Hair follicle dermal papilla cell (primary cell): ENCODE data around the gene CLIC2. TPM values are rescaled to one million over a fixed set of nuclear protein-coding genes. Genes with fewer than 3 reads are reported as not detected.

Experiments
- small RNA-seq: library from RNA; depleted of rRNA; stranded (forward); fragments of <200 nt; gene quantifications from one replicate; pipeline ENCODE3, GENCODE V24; 2012
- total RNA-seq: library from RNA; depleted of rRNA; stranded (reverse); fragments of >200 nt; gene quantifications from 2 replicates; pipeline ENCODE4 v1.2.3, GENCODE V29; 2012

Gene CLIC2
- total RNA-seq = 5.1 and 7.8 TPM in 2 replicates

DNA sequence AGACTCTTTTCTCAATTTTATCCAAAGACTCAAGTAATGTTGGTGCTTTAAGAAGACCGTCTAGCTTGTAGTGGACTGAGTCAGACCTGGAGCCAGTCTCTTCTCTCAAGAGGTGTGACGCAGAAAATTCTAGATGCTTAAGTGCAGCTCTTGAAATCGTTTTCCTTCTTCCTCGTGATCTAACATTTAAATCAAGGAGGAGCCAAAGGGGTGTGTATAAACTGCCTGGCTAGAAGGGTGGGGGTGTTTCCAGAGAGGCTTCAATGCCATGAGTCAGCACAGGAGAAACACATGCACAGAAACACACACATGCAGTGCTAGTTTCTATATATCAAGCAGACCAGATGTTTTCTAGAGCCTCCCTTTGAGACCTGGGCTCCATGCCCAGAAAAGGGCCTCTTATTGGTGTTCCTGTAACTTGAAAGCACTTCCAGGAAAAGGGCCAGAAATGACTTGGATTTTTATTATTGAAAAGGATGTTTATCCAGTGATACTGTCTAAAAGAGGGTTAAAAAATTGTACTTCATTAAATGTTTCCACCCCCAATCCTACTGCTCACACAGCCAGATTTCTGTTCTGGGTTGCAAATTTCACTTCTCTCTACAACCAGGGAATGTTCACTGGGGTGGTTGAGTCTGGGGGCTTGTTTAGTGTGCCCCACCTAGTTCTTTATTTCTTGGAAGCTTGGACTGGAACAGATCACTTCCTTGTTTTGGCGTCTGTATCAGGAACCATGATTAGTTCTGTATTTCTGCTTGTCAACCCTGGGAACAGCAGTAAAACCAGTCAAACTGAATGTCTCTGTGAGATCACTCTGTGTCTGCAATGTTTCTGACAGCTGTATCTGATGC, at the start of gene CLIC2:
TSS of gene CLIC2 (minus strand) at position 129 of the 851 bp plus-strand sequence. CDS start 187 bp downstream, outside the sequence.

DNA sequence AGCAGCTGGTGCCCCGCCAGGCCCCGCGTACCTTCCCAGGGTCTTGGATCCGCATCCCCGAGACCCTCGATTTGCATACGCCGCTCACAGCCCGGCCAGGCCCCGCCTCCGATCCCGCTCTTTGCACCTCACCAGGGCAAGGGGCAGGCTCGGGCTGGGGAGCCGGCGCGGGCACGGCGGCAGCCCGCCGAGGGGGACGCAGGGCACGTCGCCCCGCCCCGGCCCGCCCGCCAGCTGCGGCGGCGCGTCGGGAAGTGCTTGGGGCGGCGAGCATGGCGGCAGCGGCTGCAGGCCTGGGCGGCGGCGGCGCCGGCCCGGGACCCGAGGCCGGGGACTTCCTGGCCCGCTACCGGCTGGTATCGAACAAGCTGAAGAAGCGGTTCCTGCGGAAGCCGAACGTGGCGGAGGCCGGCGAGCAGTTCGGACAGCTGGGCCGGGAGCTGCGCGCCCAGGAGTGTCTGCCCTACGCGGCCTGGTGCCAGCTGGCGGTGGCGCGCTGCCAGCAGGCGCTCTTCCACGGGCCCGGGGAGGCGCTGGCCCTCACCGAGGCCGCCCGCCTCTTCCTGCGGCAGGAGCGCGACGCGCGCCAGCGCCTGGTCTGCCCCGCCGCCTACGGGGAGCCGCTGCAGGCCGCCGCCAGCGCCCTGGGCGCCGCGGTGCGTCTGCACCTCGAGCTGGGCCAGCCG, 47.6 kb upstream of the CLIC2 start, which contains the start of gene F8A2:
TSS of gene F8A2 (plus strand) at position 253 of the 686 bp plus-strand sequence. CDS start at position 273, 20 bp downstream.

DNA sequence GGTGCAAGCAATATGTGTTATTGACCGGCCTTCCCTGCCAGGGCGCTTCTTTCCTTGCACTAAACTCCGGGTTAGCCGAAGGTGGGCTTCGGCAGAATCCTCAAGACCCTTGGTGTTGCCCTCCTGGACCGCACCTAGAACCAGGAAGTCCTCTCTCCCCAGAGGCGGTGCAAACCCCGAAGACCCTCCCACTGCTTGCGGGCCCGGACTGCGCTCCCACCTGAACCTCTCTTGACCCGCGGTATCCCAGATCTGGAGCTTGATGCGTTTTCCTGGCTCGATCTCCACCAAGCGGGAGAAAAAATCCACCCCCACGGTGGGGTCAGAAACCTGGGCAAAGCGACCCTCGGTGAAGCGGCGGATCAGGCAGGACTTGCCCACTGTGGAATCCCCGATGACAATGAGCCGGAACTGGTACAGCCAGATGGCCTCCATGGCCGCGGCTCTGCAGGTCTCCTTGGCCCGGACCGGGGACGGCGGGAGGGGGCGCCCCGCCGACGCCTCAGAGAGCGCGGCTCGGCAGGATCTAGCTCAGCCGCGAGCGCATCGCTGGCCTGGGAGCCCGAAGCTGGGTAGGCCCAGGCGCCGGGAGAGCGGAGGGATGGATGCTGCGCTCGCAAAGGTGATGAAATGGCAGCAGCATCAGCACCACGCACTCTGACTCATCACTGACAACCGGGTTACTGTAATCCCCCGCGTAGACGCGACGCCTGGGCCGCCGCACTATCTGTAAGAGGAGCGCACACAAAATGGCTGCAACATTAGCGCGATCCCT, 70.4 kb downstream of the CLIC2 start, which contains the start of gene RAB39B:
TSS of gene RAB39B (minus strand) at position 638 of the 775 bp plus-strand sequence. CDS start at position 435, 203 bp downstream.

Small RNAs within 50 kb of the gene (small RNA-seq; reads per million reads assigned to genes)
- gene AC234781.4 (not detected), gene MIR1184-2 (not detected)

Other genes starting within 250 kb of the CLIC2 start
- 38.8 and 46.3 TPM in 2 replicates for gene VBP1, start 118.2 kb downstream of the CLIC2 start, total RNA-seq
- 0.65 and 0.85 TPM in 2 replicates for gene RAB39B, start 70.1 kb downstream of the CLIC2 start, total RNA-seq
- not detected in 2 replicates for gene F8A2, start 47.5 kb upstream of the CLIC2 start, total RNA-seq
- 2.2 and 3.7 TPM in 2 replicates for gene F8A3, start 124.0 kb upstream of the CLIC2 start, total RNA-seq